ENCODE data around the gene TEKTIP1.

Gene TEKTIP1

GRCh38 chr19:3538965-3539755, at the start of gene TEKTIP1:
Gene TEKTIP1, plus strand, starts transcription at chr19:3539174. Its CDS starts 4 bp downstream, at chr19:3539178.
- no peaks in the 10 kb centered on the region for H3K27me3 ChIP-seq (ENCODE audit: control insufficient read depth in 2 of 2, insufficient read depth in 2 of 2, low read length in 2 of 2)
- H3K4me1 ChIP-seq (ENCODE audit: control insufficient read depth in 2 of 2, insufficient read depth in 2 of 2, low read length in 2 of 2), result no peaks in the 10 kb centered on the region
- no peak within 1 kb of the TSS for H3K27ac ChIP-seq (ENCODE audit: low read depth in 2 of 2, low read length in 2 of 2)
- H3K4me3 ChIP-seq (ENCODE audit: low read length in 2 of 2), result no peak within 1 kb of the TSS
- peaks cover 14 to 18% of the 10 kb centered on the region in 2 donors for H3K36me3 ChIP-seq (ENCODE audit: control insufficient read depth in 2 of 2, insufficient read depth in 2 of 2, low read length in 2 of 2)
- no peaks in the 10 kb centered on the region for H3K9me3 ChIP-seq (ENCODE audit: control insufficient read depth in 2 of 2, low read length in 2 of 2)
- no peak within 1 kb of the TSS for H3K9ac ChIP-seq (ENCODE audit: low read depth in 1 of 2, low read length in 2 of 2)

- H3K9ac ChIP-seq (ENCODE audit: low read depth in 1 of 2, low read length in 2 of 2), result no peak overlapping the region
- no peaks in the 10 kb centered on the region for H3K27me3 ChIP-seq (ENCODE audit: control insufficient read depth in 2 of 2, insufficient read depth in 2 of 2, low read length in 2 of 2)
- no peak overlapping the region for H3K4me3 ChIP-seq (ENCODE audit: low read length in 2 of 2)
- no peak overlapping the region for H3K27ac ChIP-seq (ENCODE audit: low read depth in 2 of 2, low read length in 2 of 2)
- H3K4me1 ChIP-seq (ENCODE audit: control insufficient read depth in 2 of 2, insufficient read depth in 2 of 2, low read length in 2 of 2), result no peaks in the 10 kb centered on the region
- peaks cover 13 to 29% of the 10 kb centered on the region in 2 donors for H3K36me3 ChIP-seq (ENCODE audit: control insufficient read depth in 2 of 2, insufficient read depth in 2 of 2, low read length in 2 of 2)
- no peaks in the 10 kb centered on the region for H3K9me3 ChIP-seq (ENCODE audit: control insufficient read depth in 2 of 2, low read length in 2 of 2)
These were observed 47.4 kb upstream of the TEKTIP1 start for GRCh38 chr19:3491396-3492119.

- Histone ChIP-seq H3K4me3 (ENCODE audit: low read length in 2 of 2) (no peak overlapping the region), H3K9me3 (ENCODE audit: control insufficient read depth in 2 of 2, low read length in 2 of 2) (no peaks in the 10 kb centered on the region), H3K27ac (ENCODE audit: low read depth in 2 of 2, low read length in 2 of 2) (no peak overlapping the region), H3K9ac (ENCODE audit: low read depth in 1 of 2, low read length in 2 of 2) (no peak overlapping the region), H3K27me3 (ENCODE audit: control insufficient read depth in 2 of 2, insufficient read depth in 2 of 2, low read length in 2 of 2) (no peaks in the 10 kb centered on the region), H3K36me3 (ENCODE audit: control insufficient read depth in 2 of 2, insufficient read depth in 2 of 2, low read length in 2 of 2) (peaks cover 13 to 29% of the 10 kb centered on the region in 2 donors), H3K4me1 (ENCODE audit: control insufficient read depth in 2 of 2, insufficient read depth in 2 of 2, low read length in 2 of 2) (no peaks in the 10 kb centered on the region)
These were observed 46.7 kb upstream of the TEKTIP1 start for GRCh38 chr19:3492131-3492839.

- H3K4me1 ChIP-seq (ENCODE audit: control insufficient read depth in 2 of 2, insufficient read depth in 2 of 2, low read length in 2 of 2), result no peaks in the 10 kb centered on the region
- H3K4me3 ChIP-seq (ENCODE audit: low read length in 2 of 2), result no peak overlapping the region
- no peak overlapping the region for H3K27ac ChIP-seq (ENCODE audit: low read depth in 2 of 2, low read length in 2 of 2)
- H3K9me3 ChIP-seq (ENCODE audit: control insufficient read depth in 2 of 2, low read length in 2 of 2), result no peaks in the 10 kb centered on the region
- H3K9ac ChIP-seq (ENCODE audit: low read depth in 1 of 2, low read length in 2 of 2), result no peak overlapping the region
- peaks cover 15 to 29% of the 10 kb centered on the region in 2 donors for H3K36me3 ChIP-seq (ENCODE audit: control insufficient read depth in 2 of 2, insufficient read depth in 2 of 2, low read length in 2 of 2)
- no peaks in the 10 kb centered on the region for H3K27me3 ChIP-seq (ENCODE audit: control insufficient read depth in 2 of 2, insufficient read depth in 2 of 2, low read length in 2 of 2)
These were observed 46.1 kb upstream of the TEKTIP1 start for GRCh38 chr19:3492919-3493318.

GRCh38 chr19:3493651-3494050, 45.3 kb upstream of the TEKTIP1 start:
- H3K4me1 ChIP-seq (ENCODE audit: control insufficient read depth in 2 of 2, insufficient read depth in 2 of 2, low read length in 2 of 2), result no peaks in the 10 kb centered on the region
- H3K9ac ChIP-seq (ENCODE audit: low read depth in 1 of 2, low read length in 2 of 2), result no peak overlapping the region
- H3K9me3 ChIP-seq (ENCODE audit: control insufficient read depth in 2 of 2, low read length in 2 of 2), result no peaks in the 10 kb centered on the region
- H3K4me3 ChIP-seq (ENCODE audit: low read length in 2 of 2), result no peak overlapping the region
- H3K27ac ChIP-seq (ENCODE audit: low read depth in 2 of 2, low read length in 2 of 2), result no peak overlapping the region
- H3K27me3 ChIP-seq (ENCODE audit: control insufficient read depth in 2 of 2, insufficient read depth in 2 of 2, low read length in 2 of 2), result no peaks in the 10 kb centered on the region
- peaks cover 15 to 29% of the 10 kb centered on the region in 2 donors for H3K36me3 ChIP-seq (ENCODE audit: control insufficient read depth in 2 of 2, insufficient read depth in 2 of 2, low read length in 2 of 2)

- no peak overlapping the region for H3K4me3 ChIP-seq (ENCODE audit: low read length in 2 of 2)
- H3K27me3 ChIP-seq (ENCODE audit: control insufficient read depth in 2 of 2, insufficient read depth in 2 of 2, low read length in 2 of 2), result no peaks in the 10 kb centered on the region
- peaks cover 15 to 29% of the 10 kb centered on the region in 2 donors for H3K36me3 ChIP-seq (ENCODE audit: control insufficient read depth in 2 of 2, insufficient read depth in 2 of 2, low read length in 2 of 2)
- no peak overlapping the region for H3K27ac ChIP-seq (ENCODE audit: low read depth in 2 of 2, low read length in 2 of 2)
- H3K9ac ChIP-seq (ENCODE audit: low read depth in 1 of 2, low read length in 2 of 2), result no peak overlapping the region
- no peaks in the 10 kb centered on the region for H3K4me1 ChIP-seq (ENCODE audit: control insufficient read depth in 2 of 2, insufficient read depth in 2 of 2, low read length in 2 of 2)
- no peaks in the 10 kb centered on the region for H3K9me3 ChIP-seq (ENCODE audit: control insufficient read depth in 2 of 2, low read length in 2 of 2)
These were observed 44.9 kb upstream of the TEKTIP1 start for GRCh38 chr19:3494051-3494450.

GRCh38 chr19:3494559-3494958, 44.4 kb upstream of the TEKTIP1 start:
- Histone ChIP-seq H3K9ac (ENCODE audit: low read depth in 1 of 2, low read length in 2 of 2) (no peak overlapping the region), H3K4me3 (ENCODE audit: low read length in 2 of 2) (no peak overlapping the region), H3K36me3 (ENCODE audit: control insufficient read depth in 2 of 2, insufficient read depth in 2 of 2, low read length in 2 of 2) (peaks cover 15 to 29% of the 10 kb centered on the region in 2 donors), H3K9me3 (ENCODE audit: control insufficient read depth in 2 of 2, low read length in 2 of 2) (no peaks in the 10 kb centered on the region), H3K27me3 (ENCODE audit: control insufficient read depth in 2 of 2, insufficient read depth in 2 of 2, low read length in 2 of 2) (no peaks in the 10 kb centered on the region), H3K4me1 (ENCODE audit: control insufficient read depth in 2 of 2, insufficient read depth in 2 of 2, low read length in 2 of 2) (peaks cover 0 to 4% of the 10 kb centered on the region in 2 donors), H3K27ac (ENCODE audit: low read depth in 2 of 2, low read length in 2 of 2) (no peak overlapping the region)

- Histone ChIP-seq H3K27ac (ENCODE audit: low read depth in 2 of 2, low read length in 2 of 2) (no peak overlapping the region), H3K9ac (ENCODE audit: low read depth in 1 of 2, low read length in 2 of 2) (no peak overlapping the region), H3K9me3 (ENCODE audit: control insufficient read depth in 2 of 2, low read length in 2 of 2) (no peaks in the 10 kb centered on the region), H3K4me1 (ENCODE audit: control insufficient read depth in 2 of 2, insufficient read depth in 2 of 2, low read length in 2 of 2) (peaks cover 5 to 13% of the 10 kb centered on the region in 2 donors), H3K36me3 (ENCODE audit: control insufficient read depth in 2 of 2, insufficient read depth in 2 of 2, low read length in 2 of 2) (peaks cover 8 to 29% of the 10 kb centered on the region in 2 donors), H3K4me3 (ENCODE audit: low read length in 2 of 2) (no peak overlapping the region), H3K27me3 (ENCODE audit: control insufficient read depth in 2 of 2, insufficient read depth in 2 of 2, low read length in 2 of 2) (no peaks in the 10 kb centered on the region)
These were observed 42.3 kb upstream of the TEKTIP1 start for GRCh38 chr19:3496392-3497273.

GRCh38 chr19:3497757-3498520, 41.0 kb upstream of the TEKTIP1 start:
- Histone ChIP-seq H3K36me3 (ENCODE audit: control insufficient read depth in 2 of 2, insufficient read depth in 2 of 2, low read length in 2 of 2) (peaks cover 5 to 21% of the 10 kb centered on the region in 2 donors), H3K9ac (ENCODE audit: low read depth in 1 of 2, low read length in 2 of 2) (no peak overlapping the region), H3K4me3 (ENCODE audit: low read length in 2 of 2) (no peak overlapping the region), H3K4me1 (ENCODE audit: control insufficient read depth in 2 of 2, insufficient read depth in 2 of 2, low read length in 2 of 2) (peaks cover 5 to 13% of the 10 kb centered on the region in 2 donors), H3K27ac (ENCODE audit: low read depth in 2 of 2, low read length in 2 of 2) (no peak overlapping the region), H3K27me3 (ENCODE audit: control insufficient read depth in 2 of 2, insufficient read depth in 2 of 2, low read length in 2 of 2) (no peaks in the 10 kb centered on the region), H3K9me3 (ENCODE audit: control insufficient read depth in 2 of 2, low read length in 2 of 2) (no peaks in the 10 kb centered on the region)
